Endothelial cell of umbilical vein (primary cell): ENCODE data around the gene ELOVL2. TPM values are rescaled to one million over a fixed set of nuclear protein-coding genes. Genes with fewer than 3 reads are reported as not detected.

ENCODE experiments used
- BruUV-seq: library from RNA; stranded (reverse); fragments of 400-500 nt; replicated peaks from 2 replicates; lab custom pipeline; 2021; lab: Mats Ljungman, UMichigan
- CTCF ChIA-PET: fragments of 300-600, 350-600 bp; sonication (Branson Sonifier 250); formaldehyde crosslinking; loops from one replicate; lab custom pipeline; 2021; ENCODE audit warnings: antibody characterized with exemption, inconsistent platforms; lab: Charles Lee
- POLR2A ChIA-PET: fragments of 300-600, 350-600 bp; sonication (Branson Sonifier 250); formaldehyde crosslinking; loops from one replicate; lab custom pipeline; 2021; ENCODE audit warnings: antibody characterized with exemption, inconsistent platforms; lab: Charles Lee
- DNase-seq: peaks from one replicate; pipeline ENCODE4 v3.0.0-alpha.2; 2011; ENCODE audit warnings: low read depth, low spot score
- FAIRE-seq: peaks from 2 replicates; lab custom pipeline; 2011; peaks lifted over from hg19 to GRCh38; lab: Jason Lieb, UNC
- H2AFZ ChIP-seq: 2 replicates; pipeline ENCODE4 v1.6.0; 2012; ENCODE audit warnings: low read depth, low read length, control low read depth, inconsistent platforms
- H3K27ac ChIP-seq: 2 replicates; pipeline ENCODE4 v1.5.1; 2011; ENCODE audit warnings: low read depth, mild to moderate bottlenecking, control low read depth, low read length, moderate library complexity; ENCODE audit not compliant: insufficient read depth
- H3K27me3 ChIP-seq, 2 experiments: 2 replicates each; pipeline versions ENCODE4 v1.6.0 to v1.6.1; 2011; ENCODE audit warnings: low read length in 2 of 2, mixed read lengths in 1 of 2; ENCODE audit not compliant: control insufficient read depth in 2 of 2, insufficient read depth in 2 of 2
- H3K36me3 ChIP-seq, 2 experiments: 2 replicates in 1 of 2; 3 replicates in 1 of 2; pipeline ENCODE4 v1.5.1; 2011; ENCODE audit warnings: low read length in 2 of 2, mild to moderate bottlenecking in 1 of 2, moderate library complexity in 1 of 2; ENCODE audit not compliant: control insufficient read depth in 2 of 2, insufficient read depth in 2 of 2; ENCODE audit errors: extremely low read depth in 1 of 2
- H3K4me1 ChIP-seq: 3 replicates; pipeline ENCODE4 v1.5.1; 2011; ENCODE audit warnings: mild to moderate bottlenecking, low read length; ENCODE audit not compliant: control insufficient read depth, insufficient read depth; ENCODE audit errors: extremely low read depth
- H3K4me2 ChIP-seq: 2 replicates; pipeline ENCODE4 v1.6.1; 2011; ENCODE audit warnings: low read length, control low read depth, mixed read lengths; ENCODE audit not compliant: insufficient read depth
- H3K4me3 ChIP-seq, 3 experiments: fragments of 200-600 bp in 1 of 3; sonication (generic), shearing (Covaris generic) in 1 of 3; replicated peaks in 1 of 3; 2 replicates each; pipeline ENCODE4 v1.5.1; 2011 to 2016; ENCODE audit warnings: control low read depth in 3 of 3, low read length in 3 of 3, mild to moderate bottlenecking in 2 of 3, inconsistent platforms in 1 of 3, low read depth in 1 of 3, moderate library complexity in 1 of 3; ENCODE audit not compliant: insufficient read depth in 1 of 3
- H3K79me2 ChIP-seq: 2 replicates; pipeline ENCODE4 v1.6.0; 2012; ENCODE audit warnings: low read length, inconsistent platforms; ENCODE audit not compliant: control insufficient read depth, insufficient read depth
- H3K9ac ChIP-seq: replicated peaks from 2 replicates; pipeline ENCODE3; 2011; ENCODE audit warnings: low read length, control low read depth; ENCODE audit not compliant: insufficient read depth; ENCODE audit errors: extremely low read depth
- H3K9me1 ChIP-seq: replicated peaks from 3 replicates; pipeline ENCODE4 v1.6.0; 2011; ENCODE audit warnings: mild to moderate bottlenecking, low read length; ENCODE audit not compliant: control insufficient read depth, insufficient read depth; ENCODE audit errors: extremely low read depth
- H3K9me3 ChIP-seq: replicated peaks from 2 replicates; pipeline ENCODE4 v1.5.1; 2012; ENCODE audit warnings: low read length, inconsistent platforms; ENCODE audit not compliant: control insufficient read depth, insufficient read depth
- H4K20me1 ChIP-seq: replicated peaks from 2 replicates; pipeline ENCODE3; 2011; ENCODE audit warnings: mild to moderate bottlenecking, low read length; ENCODE audit not compliant: control insufficient read depth, insufficient read depth; ENCODE audit errors: extremely low read depth
- EZH2 ChIP-seq: IDR thresholded peaks from 2 replicates; pipeline ENCODE4 v1.6.1; 2012; ENCODE audit warnings: borderline replicate concordance, low read depth, mild to moderate bottlenecking, moderate library complexity, low read length, inconsistent platforms; ENCODE audit not compliant: severe bottlenecking
- FOS ChIP-seq: IDR thresholded peaks from 2 replicates; pipeline ENCODE4 v1.6.1; 2011; ENCODE audit warnings: mild to moderate bottlenecking, low read length, moderate library complexity, borderline replicate concordance; ENCODE audit not compliant: insufficient read depth
- GATA2 ChIP-seq: IDR thresholded peaks from 2 replicates; pipeline ENCODE4 v1.7.0; 2011; ENCODE audit warnings: low read depth, mild to moderate bottlenecking, moderate library complexity, mixed read lengths, low read length; ENCODE audit not compliant: insufficient read length, insufficient read depth
- JUN ChIP-seq: IDR thresholded peaks from 2 replicates; pipeline ENCODE4 v1.6.1; 2011; ENCODE audit warnings: borderline replicate concordance, low read depth; ENCODE audit not compliant: insufficient read length, insufficient read depth
- MYC ChIP-seq: IDR thresholded peaks from one replicate; pipeline ENCODE4 v1.6.1; 2011; ENCODE audit warnings: mild to moderate bottlenecking, low read depth, low read length
- POLR2A ChIP-seq: IDR thresholded peaks from 2 replicates; pipeline ENCODE4 v1.6.1; 2012; ENCODE audit warnings: low read depth, mild to moderate bottlenecking, control low read depth, low read length
- dilution Hi-C: fragments of 300-500 bp; cut with MboI; formaldehyde crosslinking; loops from one replicate; pipeline ENCODE4 v1.15.0; 2019; ENCODE audit warnings: low sequenced_read_pairs; ENCODE audit not compliant: extremely low pct_ligation_motif_present
- intact Hi-C: fragments of 100-400 bp; cut with micrococcal nuclease; formaldehyde crosslinking; loops from one replicate; pipeline ENCODE4 v1.10.0; 2022
- polyA plus RNA-seq, 4 experiments: library from polyadenylated mRNA; depleted of rRNA in 3 of 4; stranded (reverse) in 3 of 4; unstranded in 1 of 4; fragments of >200 nt; gene quantifications; 2 replicates each; pipeline versions ENCODE4 v1.2.1 to v1.2.3, GENCODE V29; 2011 to 2012; ENCODE audit warnings: missing spikeins in 1 of 4
- total RNA-seq: library from RNA; stranded (reverse); gene quantifications from 2 replicates; pipeline ENCODE4 v1.2.3, GENCODE V29; 2021
- TF ChIP-seq, protein P1 (sequence below), 2 donors: IDR thresholded peaks; 1 replicate in 1 of 2; 2 replicates in 1 of 2; pipeline ENCODE4 v1.5.1; 2011; ENCODE audit warnings: low read length in 2 of 2, mild to moderate bottlenecking in 2 of 2, moderate library complexity in 2 of 2, control low read depth in 1 of 2, inconsistent platforms in 1 of 2, low read depth in 1 of 2; ENCODE audit not compliant: insufficient read depth in 1 of 2; ENCODE audit errors: extremely low read depth in 1 of 2
- TF ChIP-seq, protein P2 (sequence below): IDR thresholded peaks from 2 replicates; pipeline ENCODE4 v1.6.1; 2011; ENCODE audit not compliant: insufficient read depth, insufficient read length

Gene ELOVL2
- total and polyA plus RNA-seq, 2 donors (not counting 3 experiments of a cell fraction or from before 2014, with no cell fraction given): not detected

DNA sequence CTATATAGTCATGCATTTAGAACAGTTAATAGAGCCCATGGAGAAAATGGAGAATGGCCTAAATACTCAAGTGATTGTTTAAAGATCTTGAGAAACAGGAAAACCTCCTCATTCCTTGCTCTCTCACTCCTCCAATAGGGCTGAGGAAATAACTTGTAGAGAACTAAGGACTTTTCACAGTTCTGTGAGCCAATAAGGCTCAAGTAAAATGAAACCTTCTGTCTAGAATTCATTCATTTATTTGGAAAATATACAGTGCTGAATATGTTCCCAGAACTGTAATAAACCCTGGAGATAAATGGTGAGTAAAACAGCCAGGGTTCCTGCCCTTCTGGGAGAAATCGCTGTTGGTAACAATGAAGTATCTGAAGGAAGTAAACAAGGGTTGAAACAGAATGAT lies 35.3 kb downstream of the ELOVL2 start:
- H3K4me1 ChIP-seq: peaks cover 8% of the 10 kb centered on the region
- no peak overlapping the region for H3K4me3 ChIP-seq
- ChIA-PET POLR2A (no interaction called here), CTCF (no interaction called here)
- no peaks in the 10 kb centered on the region for H3K79me2 ChIP-seq
- no peak overlapping the region for H3K4me2 ChIP-seq
- H3K9me1 ChIP-seq: no peaks in the 10 kb centered on the region
- no peak for DNase-seq
- TF ChIP-seq JUN (no peak), GATA2 (no peak), MYC (no peak), POLR2A (no peak), EZH2 (no peak), FOS (no peak)
- TF ChIP-seq, protein P1, sequence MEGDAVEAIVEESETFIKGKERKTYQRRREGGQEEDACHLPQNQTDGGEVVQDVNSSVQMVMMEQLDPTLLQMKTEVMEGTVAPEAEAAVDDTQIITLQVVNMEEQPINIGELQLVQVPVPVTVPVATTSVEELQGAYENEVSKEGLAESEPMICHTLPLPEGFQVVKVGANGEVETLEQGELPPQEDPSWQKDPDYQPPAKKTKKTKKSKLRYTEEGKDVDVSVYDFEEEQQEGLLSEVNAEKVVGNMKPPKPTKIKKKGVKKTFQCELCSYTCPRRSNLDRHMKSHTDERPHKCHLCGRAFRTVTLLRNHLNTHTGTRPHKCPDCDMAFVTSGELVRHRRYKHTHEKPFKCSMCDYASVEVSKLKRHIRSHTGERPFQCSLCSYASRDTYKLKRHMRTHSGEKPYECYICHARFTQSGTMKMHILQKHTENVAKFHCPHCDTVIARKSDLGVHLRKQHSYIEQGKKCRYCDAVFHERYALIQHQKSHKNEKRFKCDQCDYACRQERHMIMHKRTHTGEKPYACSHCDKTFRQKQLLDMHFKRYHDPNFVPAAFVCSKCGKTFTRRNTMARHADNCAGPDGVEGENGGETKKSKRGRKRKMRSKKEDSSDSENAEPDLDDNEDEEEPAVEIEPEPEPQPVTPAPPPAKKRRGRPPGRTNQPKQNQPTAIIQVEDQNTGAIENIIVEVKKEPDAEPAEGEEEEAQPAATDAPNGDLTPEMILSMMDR (IDR thresholded peaks at IDR 0.05; ENCODE audit: extremely low read depth in 1 of 2, insufficient read depth in 1 of 2, low read depth in 1 of 2, low read length in 2 of 2): no peak
- TF ChIP-seq, protein P2, sequence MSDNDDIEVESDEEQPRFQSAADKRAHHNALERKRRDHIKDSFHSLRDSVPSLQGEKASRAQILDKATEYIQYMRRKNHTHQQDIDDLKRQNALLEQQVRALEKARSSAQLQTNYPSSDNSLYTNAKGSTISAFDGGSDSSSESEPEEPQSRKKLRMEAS: no peak
- H3K36me3 ChIP-seq: no peaks in the 10 kb centered on the region
- intact Hi-C loops: no loop called here
- no TSS peak for BruUV-seq
- H3K27ac ChIP-seq: no peak overlapping the region
- H4K20me1 ChIP-seq: no peaks in the 10 kb centered on the region
- peaks cover 3 to 4% of the 10 kb centered on the region in 2 experiments for H3K27me3 ChIP-seq
- no peak for FAIRE-seq
- H3K9me3 ChIP-seq: no peaks in the 10 kb centered on the region
- dilution Hi-C loops: no loop called here
- H2AFZ ChIP-seq: no peak overlapping the region
- H3K9ac ChIP-seq: no peak overlapping the region
